BE2C (cell line): Measurements from ENCODE around the gene NT5DC4.

Experiments used
- DNase-seq: peaks from one replicate; pipeline ENCODE4 v3.0.0-alpha.2; 2020
- H3K27me3 ChIP-seq: fragments of 250-450 bp; sonication (Bioruptor Pico); 2 replicates; pipeline ENCODE4 v1.5.1; 2020; ENCODE audit warnings: mild to moderate bottlenecking
- H3K36me3 ChIP-seq: fragments of 250-450 bp; sonication (Bioruptor Pico); 2 replicates; pipeline ENCODE4 v1.5.1; 2020; ENCODE audit warnings: mild to moderate bottlenecking
- H3K4me1 ChIP-seq: fragments of 250-450 bp; sonication (Bioruptor Pico); 2 replicates; pipeline ENCODE4 v1.5.1; 2020
- H3K4me3 ChIP-seq: 2 replicates; pipeline ENCODE4 v1.5.1; 2011; ENCODE audit warnings: low read depth, low read length
- H3K9me3 ChIP-seq: fragments of 250-450 bp; sonication (Bioruptor Pico); 2 replicates; pipeline ENCODE4 v1.5.1; 2020
- TF ChIP-seq, protein P1 (sequence below): IDR thresholded peaks from 2 replicates; pipeline ENCODE4 v1.5.1; 2012; ENCODE audit warnings: mild to moderate bottlenecking, low read depth, low read length

Gene NT5DC4

GRCh38 chr2:112728378-112729175 lies 7.8 kb downstream of the NT5DC4 start:
- TF ChIP-seq, protein P1, sequence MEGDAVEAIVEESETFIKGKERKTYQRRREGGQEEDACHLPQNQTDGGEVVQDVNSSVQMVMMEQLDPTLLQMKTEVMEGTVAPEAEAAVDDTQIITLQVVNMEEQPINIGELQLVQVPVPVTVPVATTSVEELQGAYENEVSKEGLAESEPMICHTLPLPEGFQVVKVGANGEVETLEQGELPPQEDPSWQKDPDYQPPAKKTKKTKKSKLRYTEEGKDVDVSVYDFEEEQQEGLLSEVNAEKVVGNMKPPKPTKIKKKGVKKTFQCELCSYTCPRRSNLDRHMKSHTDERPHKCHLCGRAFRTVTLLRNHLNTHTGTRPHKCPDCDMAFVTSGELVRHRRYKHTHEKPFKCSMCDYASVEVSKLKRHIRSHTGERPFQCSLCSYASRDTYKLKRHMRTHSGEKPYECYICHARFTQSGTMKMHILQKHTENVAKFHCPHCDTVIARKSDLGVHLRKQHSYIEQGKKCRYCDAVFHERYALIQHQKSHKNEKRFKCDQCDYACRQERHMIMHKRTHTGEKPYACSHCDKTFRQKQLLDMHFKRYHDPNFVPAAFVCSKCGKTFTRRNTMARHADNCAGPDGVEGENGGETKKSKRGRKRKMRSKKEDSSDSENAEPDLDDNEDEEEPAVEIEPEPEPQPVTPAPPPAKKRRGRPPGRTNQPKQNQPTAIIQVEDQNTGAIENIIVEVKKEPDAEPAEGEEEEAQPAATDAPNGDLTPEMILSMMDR, result no peak
- no peaks in the 10 kb centered on the region for H3K27me3 ChIP-seq
- no peak overlapping the region for H3K4me3 ChIP-seq
- H3K4me1 ChIP-seq, result no peaks in the 10 kb centered on the region
- no peaks in the 10 kb centered on the region for H3K9me3 ChIP-seq
- no peak for DNase-seq
- no peaks in the 10 kb centered on the region for H3K36me3 ChIP-seq

DNA sequence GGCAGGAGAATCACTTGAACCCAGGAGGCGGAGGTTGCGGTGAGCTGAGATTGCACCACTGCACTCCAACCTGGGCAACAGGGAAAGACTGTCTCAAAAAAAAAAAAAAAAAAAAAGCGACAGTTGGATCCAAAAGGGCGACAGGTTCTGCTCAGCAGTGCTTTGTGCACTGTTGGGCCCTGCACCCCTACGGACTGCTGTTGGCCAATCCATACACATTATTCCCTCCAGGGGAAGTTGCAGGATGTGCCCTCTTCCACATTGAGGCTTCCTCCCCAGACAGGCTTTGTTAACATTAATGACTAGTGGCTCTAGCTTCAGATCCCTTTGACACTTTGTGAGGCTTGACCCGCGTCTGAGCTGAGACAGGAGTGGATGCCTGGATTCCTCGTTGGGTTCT lies 9.4 kb downstream of the NT5DC4 start:
- Histone ChIP-seq H3K36me3 (no peaks in the 10 kb centered on the region), H3K27me3 (no peaks in the 10 kb centered on the region), H3K4me3 (no peak overlapping the region), H3K9me3 (no peaks in the 10 kb centered on the region), H3K4me1 (no peaks in the 10 kb centered on the region)
- TF ChIP-seq, protein P1, result no peak
- no peak for DNase-seq

- Histone ChIP-seq H3K27me3 (no peaks in the 10 kb centered on the region), H3K4me1 (no peaks in the 10 kb centered on the region), H3K9me3 (no peaks in the 10 kb centered on the region), H3K36me3 (no peaks in the 10 kb centered on the region), H3K4me3 (no peak overlapping the region)
- TF ChIP-seq, protein P1, result no peak
- no peak for DNase-seq
These were observed 10.0 kb downstream of the NT5DC4 start for GRCh38 chr2:112730791-112731190.

DNA sequence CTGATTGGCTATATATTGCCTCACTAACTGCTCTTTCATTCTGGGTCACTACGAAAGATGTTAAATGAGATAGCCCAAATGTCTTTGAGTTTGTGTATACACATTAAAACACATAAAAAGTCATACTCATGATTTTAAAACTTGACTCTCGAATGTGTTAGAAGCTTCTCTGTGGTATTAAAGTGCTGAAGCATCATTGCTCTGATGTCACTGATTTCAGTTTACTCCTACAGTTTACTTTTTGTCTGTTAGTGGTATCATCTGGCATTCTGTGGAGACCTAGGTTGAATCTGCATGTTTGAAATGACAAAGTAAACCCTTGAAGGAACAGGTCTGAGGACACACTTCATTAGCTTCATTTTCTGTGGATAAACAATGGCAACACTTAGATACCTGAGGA lies 10.7 kb downstream of the NT5DC4 start:
- DNase-seq, result no peak
- H3K4me1 ChIP-seq, result no peaks in the 10 kb centered on the region

GRCh38 chr2:112733456-112733855 lies 12.6 kb downstream of the NT5DC4 start:
- Histone ChIP-seq H3K9me3 (no peaks in the 10 kb centered on the region), H3K4me1 (no peaks in the 10 kb centered on the region), H3K36me3 (no peaks in the 10 kb centered on the region), H3K27me3 (no peaks in the 10 kb centered on the region), H3K4me3 (no peak overlapping the region)
- no peak for DNase-seq
- TF ChIP-seq, protein P1, result no peak

More for the DNA sequence above, 10.7 kb downstream of the NT5DC4 start:
- H3K36me3 ChIP-seq, result no peaks in the 10 kb centered on the region
- no peaks in the 10 kb centered on the region for H3K9me3 ChIP-seq
- H3K27me3 ChIP-seq, result no peaks in the 10 kb centered on the region
- no peak overlapping the region for H3K4me3 ChIP-seq
- TF ChIP-seq, protein P1, result no peak

DNA sequence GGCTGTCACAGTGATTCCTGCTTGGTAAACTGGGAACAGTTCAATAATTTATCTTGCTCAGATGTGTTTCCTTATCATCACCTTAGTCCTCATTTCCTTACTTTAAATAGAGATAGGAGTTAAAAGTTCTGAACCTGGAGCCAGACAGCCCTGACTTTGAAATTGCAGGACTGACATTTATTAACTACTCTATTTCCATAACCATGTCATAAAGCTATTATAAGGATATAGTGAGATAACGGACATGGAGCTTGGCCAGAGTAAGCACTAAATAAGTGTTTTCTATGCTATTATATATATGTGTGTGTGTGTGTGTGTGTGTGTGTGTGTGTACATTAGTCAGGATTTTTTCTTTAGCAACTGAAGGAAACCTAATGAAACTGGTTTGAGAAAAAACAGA lies 13.1 kb downstream of the NT5DC4 start:
- no peaks in the 10 kb centered on the region for H3K9me3 ChIP-seq
- H3K4me1 ChIP-seq, result no peaks in the 10 kb centered on the region
- DNase-seq, result no peak
- H3K4me3 ChIP-seq, result no peak overlapping the region
- H3K36me3 ChIP-seq, result no peaks in the 10 kb centered on the region
- TF ChIP-seq, protein P1, result no peak
- no peaks in the 10 kb centered on the region for H3K27me3 ChIP-seq
